Subcutaneous adipose tissue (tissue), 4 donors: ENCODE data around the gene POU3F1. TPM values are rescaled to one million over a fixed set of nuclear protein-coding genes. Genes with fewer than 3 reads are reported as not detected.

Experiments used
- total RNA-seq, 4 donors: library from RNA; depleted of rRNA; stranded (reverse); fragments of >200 nt; gene quantifications; one replicate each; pipeline ENCODE4 v1.1.0, GENCODE V29; 2016
- TF ChIP-seq, protein P1 (sequence below): fragments of 450-650 bp; IDR thresholded peaks from one replicate; pipeline ENCODE4 v1.5.1; 2016; ENCODE audit warnings: low read depth, mild to moderate bottlenecking, control low read depth, antibody characterized with exemption, moderate library complexity

The POU3F1 gene
- total RNA-seq, 4 donors from 2014 or later: not detected

DNA sequence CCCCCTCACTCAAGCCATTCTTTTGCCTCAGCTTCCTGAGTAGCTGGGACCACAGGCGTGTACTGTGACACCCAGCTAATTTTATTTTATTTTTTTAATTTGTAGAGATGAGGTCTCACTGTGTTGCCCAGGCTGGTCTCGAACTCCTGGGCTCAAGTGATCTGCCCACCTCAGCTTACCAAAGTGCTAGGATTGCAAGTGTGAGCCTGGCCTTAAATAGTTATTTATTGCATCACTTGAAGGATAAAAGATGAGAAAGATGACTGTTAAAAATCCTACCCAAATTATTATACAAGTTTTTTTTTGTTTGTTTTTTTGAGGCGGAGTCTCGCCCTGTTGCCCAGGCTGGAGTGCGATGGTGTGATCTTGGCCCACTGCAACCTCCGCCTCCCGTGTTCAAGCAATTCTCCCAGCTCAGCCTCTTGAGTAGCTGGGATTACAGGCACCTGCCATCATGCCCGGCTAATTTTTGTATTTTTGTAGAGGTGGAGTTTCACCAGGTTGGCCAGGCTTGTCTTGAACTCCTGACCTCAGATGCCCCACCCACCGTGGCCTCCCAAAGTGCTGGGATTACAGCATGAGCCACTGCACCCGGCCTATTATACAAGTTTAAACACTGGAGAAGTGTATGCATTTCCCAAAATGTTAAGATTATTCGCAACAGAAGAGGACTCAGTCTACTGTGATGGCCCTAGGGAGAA lies 31.7 kb downstream of the POU3F1 start:
- TF ChIP-seq, protein P1, sequence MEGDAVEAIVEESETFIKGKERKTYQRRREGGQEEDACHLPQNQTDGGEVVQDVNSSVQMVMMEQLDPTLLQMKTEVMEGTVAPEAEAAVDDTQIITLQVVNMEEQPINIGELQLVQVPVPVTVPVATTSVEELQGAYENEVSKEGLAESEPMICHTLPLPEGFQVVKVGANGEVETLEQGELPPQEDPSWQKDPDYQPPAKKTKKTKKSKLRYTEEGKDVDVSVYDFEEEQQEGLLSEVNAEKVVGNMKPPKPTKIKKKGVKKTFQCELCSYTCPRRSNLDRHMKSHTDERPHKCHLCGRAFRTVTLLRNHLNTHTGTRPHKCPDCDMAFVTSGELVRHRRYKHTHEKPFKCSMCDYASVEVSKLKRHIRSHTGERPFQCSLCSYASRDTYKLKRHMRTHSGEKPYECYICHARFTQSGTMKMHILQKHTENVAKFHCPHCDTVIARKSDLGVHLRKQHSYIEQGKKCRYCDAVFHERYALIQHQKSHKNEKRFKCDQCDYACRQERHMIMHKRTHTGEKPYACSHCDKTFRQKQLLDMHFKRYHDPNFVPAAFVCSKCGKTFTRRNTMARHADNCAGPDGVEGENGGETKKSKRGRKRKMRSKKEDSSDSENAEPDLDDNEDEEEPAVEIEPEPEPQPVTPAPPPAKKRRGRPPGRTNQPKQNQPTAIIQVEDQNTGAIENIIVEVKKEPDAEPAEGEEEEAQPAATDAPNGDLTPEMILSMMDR: no peak

DNA sequence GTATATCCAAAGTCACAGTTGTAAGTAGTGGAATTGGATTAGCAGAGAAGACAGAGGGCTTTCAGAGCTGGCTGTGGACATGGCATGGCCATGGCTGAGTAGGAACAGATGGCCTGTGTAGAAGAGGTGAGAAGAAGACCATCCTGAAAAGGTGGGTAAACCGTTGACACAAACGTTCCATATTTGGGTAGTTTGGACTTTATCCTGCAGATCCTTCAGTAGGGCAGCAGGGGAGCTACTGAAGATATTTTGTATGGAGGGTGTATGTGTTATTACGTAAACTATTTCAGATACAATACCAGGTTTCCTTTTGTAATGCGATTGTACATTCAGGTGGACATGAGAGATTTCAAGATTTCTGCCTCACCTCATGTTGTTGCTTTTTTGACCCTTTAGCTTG lies 32.4 kb downstream of the POU3F1 start:
- TF ChIP-seq, protein P1: no peak

DNA sequence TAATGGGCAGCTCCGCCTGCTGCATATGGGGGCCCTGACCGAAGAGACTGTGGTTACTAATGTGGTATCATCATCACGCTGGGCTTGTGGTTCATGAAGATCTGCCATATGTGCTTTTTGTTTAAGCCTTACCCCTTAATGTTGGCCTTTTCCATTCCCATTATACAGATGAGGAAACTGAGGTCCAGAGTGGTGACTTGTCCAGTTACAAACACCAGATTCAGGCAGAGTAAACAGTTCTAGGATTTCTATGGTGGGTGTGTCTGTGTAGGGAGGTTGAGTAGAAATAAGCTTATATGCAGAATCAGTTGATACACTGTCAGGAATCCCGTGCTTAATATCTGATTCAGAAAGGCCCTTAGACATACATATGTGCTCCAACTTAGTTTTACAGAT lies 33.4 kb downstream of the POU3F1 start:
- TF ChIP-seq, protein P1: no peak

DNA sequence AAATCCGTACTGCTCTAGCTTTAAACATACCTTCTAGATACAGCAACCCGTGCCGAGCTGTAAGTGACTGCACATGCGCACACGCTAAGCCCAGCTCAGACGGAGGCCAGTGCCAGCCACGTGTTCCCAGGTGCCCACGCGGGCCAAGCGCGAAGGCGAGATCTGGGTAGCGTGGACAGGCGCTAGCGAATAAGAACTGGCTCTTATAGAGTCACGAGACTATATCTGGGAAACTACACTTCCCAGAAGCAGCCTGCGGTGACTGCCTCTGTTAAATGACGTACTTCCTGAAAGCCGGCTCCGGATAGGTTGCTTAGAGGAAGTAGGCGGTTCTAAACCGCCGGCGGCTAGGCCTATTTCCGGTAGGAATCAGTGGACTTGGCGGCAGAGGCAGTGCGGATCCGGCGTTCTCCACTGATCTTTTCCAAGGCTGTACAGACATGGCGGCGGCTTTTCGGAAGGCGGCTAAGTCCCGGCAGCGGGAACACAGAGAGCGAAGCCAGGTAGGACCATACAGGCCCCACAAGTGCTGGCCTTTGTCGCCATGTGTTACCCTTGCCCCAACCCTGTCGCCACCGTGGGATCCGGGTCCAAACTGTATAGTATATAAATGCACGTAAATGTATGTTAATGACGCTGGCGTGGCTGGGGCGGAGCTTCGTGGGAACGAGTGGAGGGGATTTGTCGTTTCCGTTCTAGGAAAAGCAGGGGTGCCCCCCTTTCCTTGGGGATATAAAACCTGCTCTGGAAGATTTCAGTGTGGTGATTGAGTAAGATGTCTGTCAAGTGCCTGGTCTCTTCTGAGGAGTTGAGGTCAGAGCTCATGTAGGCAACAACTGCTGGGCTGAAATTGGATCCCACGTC lies 34.0 kb downstream of the POU3F1 start, which contains the start of gene UTP11:
UTP11 (plus strand) TSS at position 372 of the 864 bp plus-strand sequence; CDS start at position 441, 69 bp downstream.
- TF ChIP-seq, protein P1: no peak

DNA sequence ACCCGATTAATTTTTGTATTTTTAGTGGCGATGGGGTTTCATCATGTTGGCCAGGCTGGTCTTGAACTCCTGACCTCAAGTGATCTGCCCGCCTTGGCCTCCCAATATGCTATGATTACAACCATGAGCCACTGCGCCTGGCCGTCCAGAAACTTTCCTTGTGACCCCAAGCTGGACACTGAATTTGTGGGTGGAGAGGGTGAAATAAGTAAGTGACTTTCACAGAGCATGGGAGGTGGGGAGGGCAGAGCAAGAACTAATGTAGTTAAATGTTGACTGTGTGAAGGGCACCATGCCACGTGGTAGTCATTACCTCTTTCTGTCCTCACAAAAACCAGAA lies 36.8 kb downstream of the POU3F1 start:
- TF ChIP-seq, protein P1: no peak

DNA sequence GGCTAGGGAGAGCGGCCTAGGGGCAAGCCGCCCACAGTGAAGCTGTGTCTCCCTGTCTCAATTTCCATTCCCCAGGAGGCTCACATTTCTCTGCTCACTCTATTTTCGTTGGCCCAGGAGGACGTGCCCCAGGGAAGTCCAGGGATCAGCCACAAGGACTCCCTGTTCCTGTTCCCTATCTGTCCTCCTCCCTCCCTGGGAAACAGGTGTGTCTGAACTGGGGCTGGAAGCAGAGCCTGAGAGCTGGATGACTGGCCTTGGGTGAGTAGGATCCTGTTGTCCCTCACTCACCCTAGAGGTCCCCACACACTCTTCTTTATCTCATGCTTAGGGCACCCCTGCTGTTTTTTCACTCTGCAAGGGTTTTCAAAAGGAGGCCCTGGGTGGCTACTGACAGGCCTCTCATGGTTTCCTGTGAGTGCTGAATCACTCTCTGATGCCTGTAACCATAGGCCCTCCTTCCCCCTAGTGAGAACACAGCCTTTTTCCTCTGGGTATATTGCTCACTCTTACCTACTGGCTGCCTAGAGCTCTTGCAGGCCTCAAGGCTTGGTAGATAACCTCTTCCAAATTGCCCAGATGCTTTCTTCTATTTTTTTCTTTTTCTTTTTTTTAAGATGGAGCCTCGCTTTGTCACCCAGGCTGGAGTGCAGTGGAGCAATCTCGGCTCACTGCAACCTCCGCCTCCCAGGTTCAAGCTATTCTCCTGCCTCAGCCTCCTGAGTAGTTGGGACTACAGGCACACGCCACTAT lies 37.3 kb downstream of the POU3F1 start:
- TF ChIP-seq, protein P1: no peak
